ENCODE results near the gene MRGPRX4.

- TF ChIP-seq CTCF (IDR thresholded peaks at IDR 0.05; ENCODE audit: insufficient read depth, low read length): no peak
- no peak for TF ChIP-seq GABPA (IDR thresholded peaks at IDR 0.05; ENCODE audit: low read depth)
- no peak for TF ChIP-seq SPI1 (IDR thresholded peaks at IDR 0.05; ENCODE audit: borderline replicate concordance, low read depth)
- no peak for TF ChIP-seq REST (IDR thresholded peaks at IDR 0.05; ENCODE audit: insufficient replicate concordance, low read depth)
These were observed 40.3 kb upstream of the MRGPRX4 start, which contains the start of gene MRGPRX3 for GRCh38 chr11:18132341-18132740.
